HG03342 (cell line): Measurements from ENCODE around the gene SETD3.

Experiments
- ATAC-seq: cut with Tn5 transposase; IDR thresholded peaks from one replicate; pipeline ENCODE4 v1.9.1; 2021; ENCODE audit warnings: mild to moderate bottlenecking, moderate library complexity; ENCODE audit not compliant: unreplicated experiment

Gene SETD3

GRCh38 chr14:99502989-99503421 lies 22.3 kb upstream of the SETD3 start:
- no peak for ATAC-seq

GRCh38 chr14:99497894-99498293 lies 17.2 kb upstream of the SETD3 start:
- no peak for ATAC-seq

GRCh38 chr14:99497341-99497740 lies 16.7 kb upstream of the SETD3 start:
- ATAC-seq, result no peak

GRCh38 chr14:99484106-99484505 lies 3.4 kb upstream of the SETD3 start:
- no peak for ATAC-seq

GRCh38 chr14:99481745-99482099 lies 1.1 kb upstream of the SETD3 start:
- no peak for ATAC-seq

GRCh38 chr14:99480917-99481744 lies 472 bp upstream of the SETD3 start, which contains the start of gene CCNK:
Gene CCNK, plus strand, starts transcription at chr14:99481409. Its CDS starts 11,269 bp downstream, at chr14:99492678.
- peak; percentile 88 for ATAC-seq

- ATAC-seq, result no peak
These were observed 1.3 kb downstream of the SETD3 start for GRCh38 chr14:99479160-99479905.

GRCh38 chr14:99478128-99478527 lies 2.5 kb downstream of the SETD3 start:
- ATAC-seq, result no peak

- ATAC-seq, result no peak
These were observed 3.8 kb downstream of the SETD3 start for GRCh38 chr14:99476864-99477263.

GRCh38 chr14:99475660-99476059 lies 5.0 kb downstream of the SETD3 start:
- ATAC-seq, result no peak

GRCh38 chr14:99475179-99475578 lies 5.5 kb downstream of the SETD3 start:
- no peak for ATAC-seq

GRCh38 chr14:99473458-99473857 lies 7.2 kb downstream of the SETD3 start:
- no peak for ATAC-seq

- no peak for ATAC-seq
These were observed 7.7 kb downstream of the SETD3 start for GRCh38 chr14:99472937-99473336.

- no peak for ATAC-seq
These were observed 8.9 kb downstream of the SETD3 start for GRCh38 chr14:99471731-99472130.

GRCh38 chr14:99468836-99469592 lies 11.6 kb downstream of the SETD3 start:
- no peak for ATAC-seq

GRCh38 chr14:99468081-99468480 lies 12.6 kb downstream of the SETD3 start:
- no peak for ATAC-seq

- ATAC-seq, result no peak
These were observed 13.2 kb downstream of the SETD3 start for GRCh38 chr14:99467336-99468078.

GRCh38 chr14:99466758-99467157 lies 13.9 kb downstream of the SETD3 start:
- no peak for ATAC-seq

- ATAC-seq, result no peak
These were observed 15.4 kb downstream of the SETD3 start for GRCh38 chr14:99465288-99465687.

GRCh38 chr14:99463974-99464373 lies 16.7 kb downstream of the SETD3 start:
- ATAC-seq, result no peak

- ATAC-seq, result no peak
These were observed 18.4 kb downstream of the SETD3 start for GRCh38 chr14:99462210-99462609.
